Muscle layer of duodenum (tissue), 2 donors: ENCODE results near the gene HOXB5.

Experiments used
- H3K27ac ChIP-seq: one replicate; pipeline ENCODE4 v1.7.0; 2013; ENCODE audit warnings: mild to moderate bottlenecking, low read length
- H3K27me3 ChIP-seq: one replicate; pipeline ENCODE4 v1.7.0; 2013; ENCODE audit warnings: low read depth, mild to moderate bottlenecking, control low read depth, low read length
- H3K36me3 ChIP-seq, 2 donors: one replicate each; pipeline ENCODE4 v1.7.0; 2013; ENCODE audit warnings: low read length in 2 of 2, control low read depth in 1 of 2, mild to moderate bottlenecking in 1 of 2; ENCODE audit not compliant: insufficient read depth in 2 of 2, control insufficient read depth in 1 of 2
- H3K4me1 ChIP-seq, 2 donors: one replicate each; pipeline ENCODE4 v1.7.0; 2013; ENCODE audit warnings: low read length in 2 of 2, mild to moderate bottlenecking in 2 of 2, control low read depth in 1 of 2, moderate library complexity in 1 of 2; ENCODE audit not compliant: insufficient read depth in 2 of 2, control insufficient read depth in 1 of 2
- H3K4me3 ChIP-seq, 2 donors: one replicate each; pipeline ENCODE4 v1.7.0; 2013; ENCODE audit warnings: low read length in 2 of 2, low read depth in 1 of 2, mild to moderate bottlenecking in 1 of 2
- H3K9me3 ChIP-seq, 2 donors: one replicate each; pipeline ENCODE4 v1.7.0; 2013; ENCODE audit warnings: low read length in 2 of 2, control low read depth in 1 of 2, mild to moderate bottlenecking in 1 of 2; ENCODE audit not compliant: control insufficient read depth in 1 of 2
- donor health status: healthy.

HOXB5 gene

GRCh38 chr17:48544349-48545021 lies 49.1 kb downstream of the HOXB5 start:
- no peaks in the 10 kb centered on the region for H3K9me3 ChIP-seq
- H3K36me3 ChIP-seq, result no peaks in the 10 kb centered on the region
- peak overlapping the region; percentile 84 for H3K27ac ChIP-seq
- peaks cover 4% of the 10 kb centered on the region for H3K27me3 ChIP-seq
- peaks cover 13 to 47% of the 10 kb centered on the region in 2 donors for H3K4me1 ChIP-seq
- peak overlapping the region; percentile 62 to 86 for H3K4me3 ChIP-seq

DNA sequence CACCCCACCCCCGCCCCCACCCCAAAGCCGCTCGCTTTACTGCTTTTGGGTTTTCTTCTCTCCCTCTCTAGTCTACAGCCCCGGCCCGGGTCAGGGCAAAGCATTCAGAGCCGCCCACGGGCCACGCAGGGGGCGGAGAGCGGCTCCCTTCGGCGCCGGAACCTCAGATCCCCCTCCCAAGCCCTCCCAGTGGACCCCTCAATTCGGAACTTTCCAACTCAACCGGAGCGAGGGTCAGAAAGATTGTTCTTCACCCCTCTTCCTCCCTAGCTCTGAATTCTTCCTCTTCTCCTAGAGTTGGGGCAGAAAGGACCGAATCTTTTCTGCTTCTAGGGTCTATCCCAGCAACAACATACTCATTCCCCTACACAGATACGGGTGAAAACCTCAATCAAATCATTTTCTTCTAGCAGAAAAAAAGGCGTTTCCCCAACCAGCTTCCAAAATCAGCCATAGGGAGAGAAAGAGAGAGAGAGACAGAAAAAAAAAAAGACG lies 49.7 kb downstream of the HOXB5 start:
- H3K4me3 ChIP-seq, result peak overlapping the region; percentile 62 to 86
- H3K36me3 ChIP-seq, result no peaks in the 10 kb centered on the region
- H3K27ac ChIP-seq, result peak overlapping the region; percentile 84
- no peaks in the 10 kb centered on the region for H3K9me3 ChIP-seq
- peaks cover 13 to 42% of the 10 kb centered on the region in 2 donors for H3K4me1 ChIP-seq
- H3K27me3 ChIP-seq, result peaks cover 4% of the 10 kb centered on the region

DNA sequence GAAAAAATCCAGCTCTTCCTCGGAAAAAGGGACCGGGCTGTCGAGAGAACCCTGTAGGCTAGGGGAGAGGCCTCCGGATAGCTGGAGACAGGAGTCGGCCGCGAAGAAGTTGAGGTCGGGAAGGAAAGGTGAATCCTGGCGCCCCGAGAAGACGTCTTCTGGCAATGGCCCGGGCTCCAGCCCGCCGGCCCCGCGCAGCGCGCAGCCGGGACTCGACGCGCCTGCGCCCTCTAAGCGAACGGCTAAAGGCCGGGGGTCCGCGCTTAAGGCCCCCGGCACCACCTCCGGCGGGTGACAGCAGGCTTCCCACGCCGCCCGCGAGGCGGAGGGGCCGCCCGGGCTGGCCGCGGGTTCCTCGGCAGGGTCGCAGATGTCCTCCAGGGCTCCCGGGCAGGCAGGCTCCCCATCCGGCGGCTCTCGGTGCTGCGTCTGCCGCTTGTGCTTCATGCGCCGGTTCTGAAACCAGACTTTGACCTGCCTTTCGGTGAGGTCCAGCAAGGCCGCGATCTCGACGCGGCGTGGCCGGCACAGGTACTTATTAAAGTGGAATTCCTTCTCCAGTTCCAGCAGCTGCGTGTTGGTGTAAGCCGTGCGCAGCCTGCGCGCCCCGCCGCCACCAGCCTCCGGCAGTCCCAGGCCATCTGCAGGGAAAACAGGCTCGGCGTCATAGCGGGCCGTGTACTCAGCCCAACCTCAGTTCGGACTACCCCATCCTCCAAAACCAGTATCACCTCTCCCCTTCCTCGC lies 50.3 kb downstream of the HOXB5 start:
- Histone ChIP-seq H3K9me3 (no peaks in the 10 kb centered on the region), H3K4me1 (peaks cover 13 to 36% of the 10 kb centered on the region in 2 donors), H3K27me3 (peaks cover 4% of the 10 kb centered on the region), H3K4me3 (peak overlapping the region; percentile 62 to 86), H3K36me3 (no peaks in the 10 kb centered on the region), H3K27ac (peak overlapping the region; percentile 84)

DNA sequence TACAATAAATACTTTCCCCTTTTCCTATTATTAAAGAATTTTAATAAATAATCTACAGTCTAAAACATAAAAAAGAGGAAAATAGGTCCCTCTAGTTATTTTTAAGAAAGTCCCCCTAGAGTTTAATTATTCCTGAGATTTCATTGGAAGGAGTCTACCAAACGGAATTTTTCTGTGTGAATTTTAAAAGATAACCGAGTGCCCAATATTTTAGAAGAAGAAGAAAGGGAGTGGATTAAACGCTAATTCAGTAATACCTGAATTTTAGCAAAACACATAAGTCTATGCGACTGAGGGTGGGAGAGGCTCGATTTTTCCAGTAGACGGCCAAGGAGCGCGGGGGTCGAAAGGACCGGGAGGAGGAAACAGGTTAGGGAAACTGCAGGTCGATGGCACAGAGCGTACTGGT lies 50.9 kb downstream of the HOXB5 start:
- H3K9me3 ChIP-seq, result no peaks in the 10 kb centered on the region
- peaks cover 4% of the 10 kb centered on the region for H3K27me3 ChIP-seq
- H3K27ac ChIP-seq, result peak overlapping the region; percentile 84
- H3K4me1 ChIP-seq, result peaks cover 13 to 36% of the 10 kb centered on the region in 2 donors
- peak overlapping the region; percentile 62 to 86 for H3K4me3 ChIP-seq
- no peaks in the 10 kb centered on the region for H3K36me3 ChIP-seq

- H3K36me3 ChIP-seq, result no peaks in the 10 kb centered on the region
- peak overlapping the region; percentile 68 to 86 for H3K4me3 ChIP-seq
- peak overlapping the region; percentile 84 for H3K27ac ChIP-seq
- peaks cover 4% of the 10 kb centered on the region for H3K27me3 ChIP-seq
- H3K9me3 ChIP-seq, result no peaks in the 10 kb centered on the region
- H3K4me1 ChIP-seq, result peaks cover 13 to 33% of the 10 kb centered on the region in 2 donors
Observed at GRCh38 chr17:48542114-48542656, 51.4 kb downstream of the HOXB5 start.

- Histone ChIP-seq H3K4me1 (peaks cover 13 to 28% of the 10 kb centered on the region in 2 donors), H3K36me3 (no peaks in the 10 kb centered on the region), H3K9me3 (no peaks in the 10 kb centered on the region), H3K27ac (peak overlapping the region; percentile 97), H3K27me3 (peaks cover 4% of the 10 kb centered on the region), H3K4me3 (peak overlapping the region; percentile 68 to 86)
Observed at GRCh38 chr17:48541577-48542113, 51.9 kb downstream of the HOXB5 start.
